Measurements from ENCODE around the gene CPLANE2. TPM values are rescaled to one million over a fixed set of nuclear protein-coding genes. Genes with fewer than 3 reads are reported as not detected.

Gene CPLANE2
- total RNA-seq, 1 donor from 2014 or later = 3.5 TPM

DNA sequence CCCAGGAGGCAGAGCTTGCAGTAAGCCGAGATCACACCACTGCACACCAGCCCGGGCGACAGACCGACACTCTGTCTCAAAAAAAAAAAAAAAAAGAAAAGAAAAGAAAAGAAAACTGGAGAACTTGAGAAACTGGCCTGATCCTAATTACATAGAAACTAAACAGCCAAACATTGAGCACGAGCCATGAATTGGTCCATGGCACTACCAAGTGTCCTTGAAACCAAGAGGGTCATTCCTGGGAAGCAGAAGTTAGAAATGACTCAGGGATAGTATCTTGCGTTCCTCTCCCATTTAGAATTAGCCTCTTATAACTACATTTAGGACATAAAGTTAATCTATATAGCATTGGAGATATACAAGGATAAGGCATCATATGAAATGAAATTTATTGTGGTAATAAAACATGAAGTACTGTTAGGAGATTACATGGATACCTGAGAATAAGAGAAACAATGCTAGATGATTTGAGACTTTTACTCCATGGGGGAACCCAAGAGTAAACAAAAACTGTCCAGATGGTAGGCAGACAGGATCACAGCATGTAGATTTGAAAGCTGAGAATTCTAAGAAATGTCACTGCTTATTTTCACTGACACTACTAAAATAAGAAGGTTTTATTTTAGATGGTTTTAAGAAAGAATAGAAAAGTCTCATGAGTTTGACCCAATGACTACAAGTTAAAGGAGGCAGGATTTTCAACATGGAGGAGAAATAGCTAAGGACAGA lies 39.5 kb upstream of the CPLANE2 start:
- DNase-seq = no peak
- Mint-ChIP-seq H3K4me1 (ENCODE audit: low read depth, unreplicated experiment) (no peaks in the 10 kb centered on the region), H3K9me3 (ENCODE audit: unreplicated experiment) (no peaks in the 10 kb centered on the region), H3K4me3 (ENCODE audit: unreplicated experiment) (no peak overlapping the region), H3K27me3 (ENCODE audit: unreplicated experiment) (no peaks in the 10 kb centered on the region), H3K36me3 (ENCODE audit: unreplicated experiment) (no peaks in the 10 kb centered on the region), H3K27ac (ENCODE audit: unreplicated experiment) (no peak overlapping the region)
- TF ChIP-seq, protein P1, sequence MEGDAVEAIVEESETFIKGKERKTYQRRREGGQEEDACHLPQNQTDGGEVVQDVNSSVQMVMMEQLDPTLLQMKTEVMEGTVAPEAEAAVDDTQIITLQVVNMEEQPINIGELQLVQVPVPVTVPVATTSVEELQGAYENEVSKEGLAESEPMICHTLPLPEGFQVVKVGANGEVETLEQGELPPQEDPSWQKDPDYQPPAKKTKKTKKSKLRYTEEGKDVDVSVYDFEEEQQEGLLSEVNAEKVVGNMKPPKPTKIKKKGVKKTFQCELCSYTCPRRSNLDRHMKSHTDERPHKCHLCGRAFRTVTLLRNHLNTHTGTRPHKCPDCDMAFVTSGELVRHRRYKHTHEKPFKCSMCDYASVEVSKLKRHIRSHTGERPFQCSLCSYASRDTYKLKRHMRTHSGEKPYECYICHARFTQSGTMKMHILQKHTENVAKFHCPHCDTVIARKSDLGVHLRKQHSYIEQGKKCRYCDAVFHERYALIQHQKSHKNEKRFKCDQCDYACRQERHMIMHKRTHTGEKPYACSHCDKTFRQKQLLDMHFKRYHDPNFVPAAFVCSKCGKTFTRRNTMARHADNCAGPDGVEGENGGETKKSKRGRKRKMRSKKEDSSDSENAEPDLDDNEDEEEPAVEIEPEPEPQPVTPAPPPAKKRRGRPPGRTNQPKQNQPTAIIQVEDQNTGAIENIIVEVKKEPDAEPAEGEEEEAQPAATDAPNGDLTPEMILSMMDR (IDR thresholded peaks at IDR 0.05; ENCODE audit: partially characterized antibody, unreplicated experiment) = no peak

DNA sequence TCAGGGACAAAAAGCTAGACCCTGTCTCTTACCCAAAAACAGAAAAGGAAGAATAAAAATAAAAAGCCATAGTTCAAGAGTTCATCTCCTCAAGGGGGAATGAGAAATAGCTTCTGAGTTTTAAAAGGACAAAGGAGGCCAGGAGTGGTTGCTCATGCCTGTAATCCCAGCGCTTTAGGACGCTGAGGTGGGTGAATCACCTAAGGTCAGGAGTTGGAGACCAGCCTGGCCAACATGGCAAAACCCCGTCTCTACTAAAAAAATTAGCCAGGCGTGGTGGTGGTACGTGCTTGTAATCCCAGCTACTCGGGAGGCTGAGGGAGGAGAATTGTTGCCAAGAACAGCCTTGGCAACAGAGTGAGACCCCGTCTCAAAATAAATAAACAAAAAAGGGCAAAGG lies 38.6 kb upstream of the CPLANE2 start:
- no peaks in the 10 kb centered on the region for H3K27me3 Mint-ChIP-seq (ENCODE audit: unreplicated experiment)
- TF ChIP-seq, protein P1 (IDR thresholded peaks at IDR 0.05; ENCODE audit: partially characterized antibody, unreplicated experiment) = no peak
- H3K4me1 Mint-ChIP-seq (ENCODE audit: low read depth, unreplicated experiment) = no peaks in the 10 kb centered on the region
- H3K36me3 Mint-ChIP-seq (ENCODE audit: unreplicated experiment) = peaks cover 5% of the 10 kb centered on the region
- H3K9me3 Mint-ChIP-seq (ENCODE audit: unreplicated experiment) = peaks cover 2% of the 10 kb centered on the region
- no peak for DNase-seq
- H3K4me3 Mint-ChIP-seq (ENCODE audit: unreplicated experiment) = no peak overlapping the region
- no peak overlapping the region for H3K27ac Mint-ChIP-seq (ENCODE audit: unreplicated experiment)

DNA sequence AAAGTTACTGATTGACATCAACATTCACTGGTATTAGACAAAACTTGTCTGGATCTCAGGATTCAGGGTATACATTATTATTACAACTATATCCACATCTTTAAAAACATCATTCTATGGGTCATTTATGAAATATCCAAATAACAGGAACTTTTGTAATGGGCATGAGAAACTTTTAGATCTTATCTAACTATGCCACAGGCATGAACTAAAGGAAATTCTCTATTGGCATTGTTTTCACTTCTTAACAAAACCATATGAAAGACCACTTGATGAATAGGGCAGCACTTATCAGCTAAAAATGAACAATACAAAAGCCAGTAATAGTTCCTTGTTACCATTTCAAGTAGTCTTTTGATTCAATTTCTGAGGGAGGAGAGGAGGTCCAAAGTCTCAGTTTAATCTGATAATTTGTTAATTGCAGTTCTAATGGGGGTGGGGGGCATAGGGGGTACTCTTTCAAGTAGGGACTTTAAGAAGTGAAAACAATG lies 30.8 kb upstream of the CPLANE2 start:
- H3K4me3 Mint-ChIP-seq (ENCODE audit: unreplicated experiment) = no peak overlapping the region
- TF ChIP-seq, protein P1 (IDR thresholded peaks at IDR 0.05; ENCODE audit: partially characterized antibody, unreplicated experiment) = no peak
- H3K4me1 Mint-ChIP-seq (ENCODE audit: low read depth, unreplicated experiment) = peaks cover 1% of the 10 kb centered on the region
- no peak for DNase-seq
- H3K27me3 Mint-ChIP-seq (ENCODE audit: unreplicated experiment) = no peaks in the 10 kb centered on the region
- peaks cover 5% of the 10 kb centered on the region for H3K36me3 Mint-ChIP-seq (ENCODE audit: unreplicated experiment)
- H3K27ac Mint-ChIP-seq (ENCODE audit: unreplicated experiment) = no peak overlapping the region
- peaks cover 2% of the 10 kb centered on the region for H3K9me3 Mint-ChIP-seq (ENCODE audit: unreplicated experiment)

DNA sequence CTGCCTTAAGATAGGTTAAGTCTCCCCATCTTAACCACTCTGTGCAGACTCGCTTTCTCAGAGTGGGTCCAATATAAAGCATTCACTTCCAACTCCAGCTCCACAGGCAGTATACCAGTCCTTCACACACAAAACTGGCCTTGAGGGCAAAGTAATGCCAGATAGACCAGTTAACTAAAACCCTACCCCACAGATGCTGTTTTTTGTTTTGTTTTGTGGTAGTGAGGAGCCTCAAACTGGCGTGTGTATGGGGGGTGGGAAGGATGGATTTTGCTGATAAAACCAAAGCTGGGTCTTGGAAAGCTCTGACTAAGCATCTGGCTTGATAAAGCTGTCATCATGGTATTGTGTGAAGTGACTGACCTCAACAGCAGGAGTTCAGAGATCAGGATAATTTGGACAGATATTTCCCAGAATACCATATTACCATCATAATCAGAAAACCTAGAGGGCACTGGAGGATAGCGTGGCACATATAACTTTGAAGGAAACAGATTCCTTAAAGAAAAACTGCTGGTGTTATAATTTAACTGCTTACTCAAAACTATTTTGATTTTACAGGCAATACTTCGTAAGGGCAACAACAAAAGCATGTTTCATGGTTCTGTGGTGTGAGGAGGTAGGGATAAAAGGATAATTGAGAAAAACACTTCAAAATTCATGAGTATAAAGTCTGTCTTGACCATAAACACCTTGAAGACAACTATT lies 29.6 kb upstream of the CPLANE2 start:
- H3K4me1 Mint-ChIP-seq (ENCODE audit: low read depth, unreplicated experiment) = peaks cover 1% of the 10 kb centered on the region
- no peak overlapping the region for H3K27ac Mint-ChIP-seq (ENCODE audit: unreplicated experiment)
- TF ChIP-seq, protein P1 (IDR thresholded peaks at IDR 0.05; ENCODE audit: partially characterized antibody, unreplicated experiment) = no peak
- peaks cover 5% of the 10 kb centered on the region for H3K36me3 Mint-ChIP-seq (ENCODE audit: unreplicated experiment)
- H3K9me3 Mint-ChIP-seq (ENCODE audit: unreplicated experiment) = peaks cover 2% of the 10 kb centered on the region
- H3K4me3 Mint-ChIP-seq (ENCODE audit: unreplicated experiment) = no peak overlapping the region
- no peak for DNase-seq
- no peaks in the 10 kb centered on the region for H3K27me3 Mint-ChIP-seq (ENCODE audit: unreplicated experiment)

DNA sequence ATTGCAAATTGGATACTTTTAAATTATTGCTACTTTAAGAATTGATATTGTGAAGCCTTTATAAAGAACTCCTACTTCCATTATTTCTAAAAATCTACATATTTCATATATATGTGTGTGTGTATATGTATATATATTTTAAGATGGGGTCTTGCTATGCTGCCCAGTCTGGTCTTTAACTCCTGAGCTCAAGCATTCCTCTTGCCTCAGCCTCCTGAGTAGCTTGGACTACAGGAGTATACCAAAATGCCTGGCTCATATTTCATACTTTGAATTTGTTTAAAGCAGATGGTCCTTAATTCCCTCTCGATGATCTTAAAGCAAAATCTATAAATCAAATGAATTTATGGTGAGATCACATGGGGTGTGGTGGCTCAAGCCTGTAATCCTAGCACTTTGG lies 25.1 kb upstream of the CPLANE2 start:
- peaks cover 2% of the 10 kb centered on the region for H3K9me3 Mint-ChIP-seq (ENCODE audit: unreplicated experiment)
- no peak for DNase-seq
- peaks cover 5% of the 10 kb centered on the region for H3K4me1 Mint-ChIP-seq (ENCODE audit: low read depth, unreplicated experiment)
- no peak overlapping the region for H3K27ac Mint-ChIP-seq (ENCODE audit: unreplicated experiment)
- H3K36me3 Mint-ChIP-seq (ENCODE audit: unreplicated experiment) = no peaks in the 10 kb centered on the region
- TF ChIP-seq, protein P1 (IDR thresholded peaks at IDR 0.05; ENCODE audit: partially characterized antibody, unreplicated experiment) = no peak
- no peaks in the 10 kb centered on the region for H3K27me3 Mint-ChIP-seq (ENCODE audit: unreplicated experiment)
- no peak overlapping the region for H3K4me3 Mint-ChIP-seq (ENCODE audit: unreplicated experiment)

Data from glutamatergic neuron (in vitro differentiated cells).